Sigmoid colon (tissue), 7 donors: ENCODE data around the gene GTF3C6. TPM values are rescaled to one million over a fixed set of nuclear protein-coding genes. Genes with fewer than 3 reads are reported as not detected.

Source experiments
- DNase-seq: peaks from one replicate; pipeline ENCODE4 v3.0.0-alpha.2; 2019
- H3K27ac ChIP-seq, 4 donors: fragments of 200-600 bp; sonication (generic); one replicate each; pipeline ENCODE4 v1.5.1; 2016 to 2019; ENCODE audit warnings: mild to moderate bottlenecking in 1 of 4
- H3K27me3 ChIP-seq, 3 donors: fragments of 200-600 bp; sonication (generic); one replicate each; pipeline ENCODE4 v1.5.1; 2019; ENCODE audit warnings: mild to moderate bottlenecking in 1 of 3
- H3K36me3 ChIP-seq, 4 donors: fragments of 200-600 bp; sonication (generic); one replicate each; pipeline ENCODE4 v1.5.1; 2016 to 2019
- H3K4me1 ChIP-seq, 4 donors: fragments of 200-600 bp; sonication (generic); one replicate each; pipeline ENCODE4 v1.5.1; 2017 to 2019
- H3K4me3 ChIP-seq, 4 donors: fragments of 200-600 bp; sonication (generic); one replicate each; pipeline ENCODE4 v1.5.1; 2017 to 2019; ENCODE audit warnings: mild to moderate bottlenecking in 2 of 4, moderate library complexity in 1 of 4
- H3K9me3 ChIP-seq, 4 donors: fragments of 200-600 bp in 3 of 4; sonication (generic) in 3 of 4; one replicate each; pipeline versions ENCODE4 v1.5.1 to v1.6.1; 2013 to 2019
- CTCF ChIP-seq, 4 experiments: fragments of 450-650 bp in 3 of 4; fragments of 200-600 bp in 1 of 4; IDR thresholded peaks; one replicate each; pipeline ENCODE4 v1.5.1; 2016 to 2019; ENCODE audit warnings: antibody characterized with exemption in 4 of 4, mild to moderate bottlenecking in 3 of 4, moderate library complexity in 2 of 4
- EP300 ChIP-seq, 4 donors: sonication (generic); formaldehyde crosslinking; IDR thresholded peaks; one replicate each; pipeline ENCODE4 v1.6.1; 2017; ENCODE audit warnings: antibody characterized with exemption in 4 of 4
- POLR2A ChIP-seq, 2 donors: fragments of 450-650 bp; IDR thresholded peaks; one replicate each; pipeline ENCODE4 v1.6.1; 2016; ENCODE audit warnings: antibody characterized with exemption in 2 of 2, mild to moderate bottlenecking in 2 of 2, moderate library complexity in 2 of 2
- POLR2AphosphoS5 ChIP-seq, 4 donors: sonication (generic); formaldehyde crosslinking; IDR thresholded peaks; one replicate each; pipeline ENCODE4 v1.6.1; 2017; ENCODE audit warnings: antibody characterized with exemption in 4 of 4
- WGBS, 2 donors: extraction: QIAGEN DNeasy Blood & Tissue Kit; methylation state at CpG; one replicate each; pipeline ENCODE4 v1.1.7; 2013; 5-methylcytosine and 5-hydroxymethylcytosine counted together
- intact Hi-C: fragments of 100-400 bp; cut with DNase I; formaldehyde crosslinking; loops from one replicate; pipeline ENCODE4 v1.15.1; 2023
- polyA plus RNA-seq, 3 donors: library from polyadenylated mRNA; stranded (reverse); fragments of 200-250 nt; gene quantifications; one replicate each; pipeline ENCODE4 v1.2.3, GENCODE V29; 2013
- total RNA-seq, 4 donors: library from RNA; depleted of rRNA; stranded (reverse); fragments of >200 nt; gene quantifications; one replicate each; pipeline ENCODE4 v1.1.0, GENCODE V29; 2016
- donor health status: healthy with polysubstance abuse.
- donor health status: Bipolar disorder and iron deficiency.
- donor health status: healthy.

The GTF3C6 gene
- total and polyA plus RNA-seq, 7 donors: 41.0 to 100 (median 59.9) TPM

GRCh38 chr6:110949679-110950285 lies 8.7 kb upstream of the GTF3C6 start:
- intact Hi-C loops: loop anchor here (2.0 kb wide), 1 partner anchor 421 kb away; no protein-coding TSS in a partner anchor
- H3K9me3 ChIP-seq: no peaks in the 10 kb centered on the region
- peaks cover 0 to 14% (median 7%) of the 10 kb centered on the region in 4 donors for H3K4me1 ChIP-seq
- DNase-seq: no peak
- no peak overlapping the region for H3K27ac ChIP-seq
- 38 to 45% methylated on average over 8 of the region's 8 CpGs for WGBS, 2 donors
- H3K27me3 ChIP-seq: no peaks in the 10 kb centered on the region
- no peak overlapping the region for H3K4me3 ChIP-seq
- TF ChIP-seq CTCF (IDR thresholded peaks at IDR 0.05) (peak in 3 of 4 experiments; percentile 20 to 54 (median 41)), EP300 (IDR thresholded peaks at IDR 0.05) (no peak), POLR2AphosphoS5 (IDR thresholded peaks at IDR 0.05) (no peak), POLR2A (IDR thresholded peaks at IDR 0.05) (no peak)
- H3K36me3 ChIP-seq: no peaks in the 10 kb centered on the region

DNA sequence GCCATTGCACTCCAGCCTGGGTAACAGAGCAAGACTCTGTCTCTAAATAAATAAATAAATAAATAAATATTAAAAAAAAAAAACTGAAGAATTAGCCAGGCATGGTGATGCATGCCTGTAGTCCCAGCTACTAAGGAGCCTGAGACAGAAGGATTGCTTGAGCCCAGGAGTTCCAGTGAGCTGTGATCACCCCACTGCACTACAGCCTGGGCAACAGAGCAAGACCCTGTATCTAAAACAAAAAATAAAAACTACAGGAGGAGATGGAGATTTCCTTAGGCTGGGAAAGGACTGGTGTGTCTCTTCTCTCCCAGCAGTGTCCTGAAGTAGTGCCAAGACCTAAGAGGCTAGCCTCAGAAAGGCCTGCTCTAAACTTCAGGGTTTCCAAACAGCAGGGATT lies 8.1 kb upstream of the GTF3C6 start:
- intact Hi-C loops: no loop called here
- no peak for DNase-seq
- Histone ChIP-seq H3K9me3 (no peaks in the 10 kb centered on the region), H3K27ac (no peak overlapping the region), H3K4me3 (no peak overlapping the region), H3K36me3 (no peaks in the 10 kb centered on the region), H3K27me3 (no peaks in the 10 kb centered on the region), H3K4me1 (peaks cover 0 to 14% (median 7%) of the 10 kb centered on the region in 4 donors)
- TF ChIP-seq EP300 (IDR thresholded peaks at IDR 0.05) (no peak), CTCF (IDR thresholded peaks at IDR 0.05) (no peak), POLR2A (IDR thresholded peaks at IDR 0.05) (no peak), POLR2AphosphoS5 (IDR thresholded peaks at IDR 0.05) (no peak)

DNA sequence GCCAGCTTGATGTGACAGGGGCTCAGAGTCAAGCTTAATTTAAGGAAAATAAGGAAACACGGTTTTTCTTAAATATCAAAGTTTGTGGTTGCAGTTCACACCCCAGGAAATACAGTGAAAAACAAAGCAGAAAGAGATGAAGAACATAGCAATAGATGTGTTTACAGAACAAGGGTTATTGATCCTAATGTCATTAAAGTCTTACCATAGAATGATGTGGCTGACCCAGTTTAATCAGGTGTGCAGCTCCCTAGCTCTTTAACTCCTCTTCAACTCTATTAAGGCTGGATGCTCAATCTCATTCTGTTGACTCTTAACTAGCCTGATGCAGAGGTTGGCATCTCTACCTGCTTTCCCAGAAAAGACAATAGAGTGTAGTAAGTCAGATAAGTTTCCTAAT lies 7.5 kb upstream of the GTF3C6 start:
- no peak overlapping the region for H3K27ac ChIP-seq
- H3K36me3 ChIP-seq: no peaks in the 10 kb centered on the region
- intact Hi-C loops: no loop called here
- 39 to 44% methylated on average over 1 of the region's 1 CpG for WGBS, 2 donors
- no peaks in the 10 kb centered on the region for H3K27me3 ChIP-seq
- no peaks in the 10 kb centered on the region for H3K9me3 ChIP-seq
- no peak for DNase-seq
- H3K4me1 ChIP-seq: peaks cover 0 to 14% (median 7%) of the 10 kb centered on the region in 4 donors
- TF ChIP-seq CTCF (IDR thresholded peaks at IDR 0.05) (no peak), POLR2A (IDR thresholded peaks at IDR 0.05) (no peak), EP300 (IDR thresholded peaks at IDR 0.05) (no peak), POLR2AphosphoS5 (IDR thresholded peaks at IDR 0.05) (no peak)
- H3K4me3 ChIP-seq: no peak overlapping the region

DNA sequence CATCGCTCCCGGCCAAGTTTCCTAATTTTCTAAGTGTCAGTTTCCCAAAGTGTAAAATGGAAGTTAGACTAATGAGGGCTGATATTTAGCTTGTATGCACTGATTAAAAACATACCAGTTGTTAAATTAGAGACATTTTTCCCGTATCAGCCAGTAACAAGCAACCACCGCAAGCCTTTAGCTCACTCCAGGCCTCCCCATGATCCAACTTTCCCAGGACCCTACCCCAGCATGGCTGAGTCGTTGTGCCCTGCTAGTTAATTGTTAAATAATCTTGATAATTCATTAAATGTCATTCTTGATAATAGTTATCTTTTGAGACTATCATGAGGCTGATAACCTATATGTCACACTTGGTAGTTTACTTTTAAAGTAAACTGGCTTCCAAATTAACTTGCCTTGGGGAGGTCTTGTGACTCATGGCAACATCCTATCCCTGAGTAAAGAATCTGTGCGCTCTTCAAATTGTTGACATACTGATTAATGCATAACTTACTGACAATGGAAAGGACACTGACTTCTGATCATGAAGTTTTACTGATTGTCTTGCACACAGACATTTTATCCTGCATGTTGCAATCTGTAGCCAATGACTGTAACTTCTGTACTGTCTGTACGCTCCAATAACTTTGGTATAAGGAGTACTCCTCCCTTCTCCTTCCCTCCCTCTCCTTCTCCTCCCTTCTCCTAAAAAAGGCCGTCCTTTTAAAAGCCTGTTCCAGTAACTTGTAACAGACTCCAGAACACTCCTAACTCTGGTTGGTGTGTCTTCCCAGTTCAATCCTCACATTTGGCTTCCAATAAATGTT lies 6.3 kb upstream of the GTF3C6 start:
- Histone ChIP-seq H3K9me3 (no peaks in the 10 kb centered on the region), H3K36me3 (no peaks in the 10 kb centered on the region), H3K27ac (peak overlapping the region in 3 of 4 donors; percentile 17 to 64 (median 53)), H3K4me3 (no peak overlapping the region), H3K27me3 (no peaks in the 10 kb centered on the region), H3K4me1 (peaks cover 0 to 14% (median 7%) of the 10 kb centered on the region in 4 donors)
- TF ChIP-seq POLR2AphosphoS5 (IDR thresholded peaks at IDR 0.05) (no peak), EP300 (IDR thresholded peaks at IDR 0.05) (no peak), CTCF (IDR thresholded peaks at IDR 0.05) (no peak), POLR2A (IDR thresholded peaks at IDR 0.05) (no peak)
- DNase-seq: no peak
- 55 to 80% methylated on average over 8 of the region's 8 CpGs for WGBS, 2 donors
- intact Hi-C loops: no loop called here
